SHP77 treated with DMSO at 0.1 percent for 48 hours (cell line): ENCODE measurements around the gene BCKDHB.
"Not testable (repeated sequence)": the region's sequence is repeated elsewhere in the genome, so short reads cannot be mapped to it uniquely, and the experiment has no call there.

Source experiments
- DNase-seq: peaks from one replicate; lab custom pipeline; 2025; lab: John Stamatoyannopoulos, UW

The BCKDHB gene

DNA sequence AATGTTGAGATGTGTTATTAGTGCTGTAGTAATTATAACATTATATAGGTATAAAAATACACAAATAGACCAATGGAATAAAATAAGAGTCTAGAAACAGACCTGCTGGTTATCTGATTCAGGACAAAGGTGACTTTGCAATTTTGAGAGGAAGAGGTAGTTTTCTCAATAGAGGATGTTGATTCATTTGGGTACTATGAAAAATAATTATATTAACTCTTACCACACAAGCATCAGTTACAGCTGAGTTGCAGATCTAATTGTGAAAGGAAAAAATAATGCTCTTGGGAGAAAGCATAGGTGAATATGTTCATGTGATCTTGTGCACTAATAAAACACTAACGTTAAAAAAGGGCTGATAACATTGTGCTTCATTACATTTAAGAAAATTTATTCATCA, 103.0 kb downstream of the BCKDHB start:
- DNase-seq: no peak

DNA sequence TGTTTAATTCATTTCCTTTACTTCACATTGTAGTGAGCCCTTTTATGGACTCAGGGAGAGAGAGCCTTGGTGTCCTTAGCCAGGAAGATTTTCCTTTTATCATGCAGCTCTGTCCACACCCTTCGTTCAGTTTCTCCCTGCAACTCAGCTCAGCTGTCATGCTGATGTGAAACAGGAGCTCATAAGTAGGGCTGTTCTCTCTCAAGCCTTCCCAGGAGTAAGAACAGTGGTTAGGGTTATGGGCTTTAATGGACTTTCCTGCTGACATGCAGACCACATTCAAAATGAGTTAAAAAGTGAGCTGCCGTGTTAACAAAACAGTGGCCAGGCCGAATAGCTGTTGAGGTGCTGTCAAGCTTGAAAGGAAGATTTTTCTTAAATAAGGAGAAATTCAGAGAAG, 104.1 kb downstream of the BCKDHB start:
- no peak for DNase-seq

DNA sequence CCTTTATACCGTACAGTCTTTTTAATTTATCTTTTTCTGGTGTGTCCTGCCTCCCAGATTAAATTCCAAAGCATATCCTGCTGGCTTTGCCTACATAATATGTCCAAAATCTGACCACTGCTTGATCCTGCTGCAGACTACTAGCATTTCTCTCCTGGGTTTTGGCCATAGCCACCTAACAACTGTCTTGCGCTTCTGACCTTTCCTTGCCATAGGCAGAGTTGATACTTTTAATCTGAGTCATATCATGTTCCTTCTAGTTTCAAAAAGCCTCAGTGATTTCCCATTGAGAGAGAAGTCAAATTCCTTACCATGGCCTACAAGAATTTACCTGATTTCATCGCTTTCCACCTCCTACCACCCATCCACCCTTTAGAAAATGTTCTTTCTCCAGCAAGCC, 104.8 kb downstream of the BCKDHB start:
- DNase-seq: no peak

DNA sequence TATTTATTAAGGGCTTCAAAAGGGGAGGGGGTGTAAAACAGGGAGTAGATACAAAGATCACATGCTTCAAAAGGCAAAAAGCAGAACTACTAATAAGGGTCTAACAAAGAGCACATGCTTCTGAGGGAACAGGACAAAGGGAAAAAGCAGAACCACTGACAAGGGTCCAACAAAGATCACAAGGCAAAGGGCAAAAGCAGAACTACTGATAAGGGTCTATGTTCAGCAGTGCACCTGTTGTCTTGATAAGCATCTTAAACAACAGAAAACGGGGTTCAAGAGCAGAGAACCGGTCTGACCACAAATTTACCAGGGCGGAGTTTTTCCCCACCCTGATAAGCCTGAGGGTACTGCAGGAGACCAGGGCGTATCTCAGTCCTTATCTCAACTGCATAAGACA, 105.4 kb downstream of the BCKDHB start:
- not testable (repeated sequence) for DNase-seq

DNA sequence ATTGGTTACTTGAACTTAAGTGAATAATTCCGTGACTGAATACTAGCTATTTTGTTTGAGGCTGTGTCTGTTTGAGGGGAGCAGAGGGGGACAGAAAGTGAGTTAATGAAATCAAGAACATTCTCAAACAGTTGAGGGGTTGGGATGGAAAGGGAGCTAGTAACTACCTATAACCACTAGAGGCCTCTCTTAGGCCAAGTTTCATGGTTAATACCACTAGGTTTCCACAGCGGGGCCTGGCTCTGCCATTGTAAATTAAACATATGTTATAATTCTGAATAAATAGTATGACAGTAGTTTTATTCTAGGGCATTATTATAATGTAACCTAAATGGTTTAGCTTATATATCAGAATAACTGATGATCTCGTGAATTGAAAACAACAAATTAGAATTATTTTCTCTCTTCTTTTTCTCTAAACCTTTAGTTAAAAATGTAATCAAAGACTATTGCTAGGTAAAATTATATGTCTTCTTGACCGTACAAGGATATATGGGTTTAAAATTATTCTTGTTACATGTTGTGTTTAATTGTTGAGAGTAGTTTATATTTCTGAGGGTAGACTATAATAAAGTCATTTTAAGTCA, 108.1 kb downstream of the BCKDHB start:
- DNase-seq: peak; percentile 9

DNA sequence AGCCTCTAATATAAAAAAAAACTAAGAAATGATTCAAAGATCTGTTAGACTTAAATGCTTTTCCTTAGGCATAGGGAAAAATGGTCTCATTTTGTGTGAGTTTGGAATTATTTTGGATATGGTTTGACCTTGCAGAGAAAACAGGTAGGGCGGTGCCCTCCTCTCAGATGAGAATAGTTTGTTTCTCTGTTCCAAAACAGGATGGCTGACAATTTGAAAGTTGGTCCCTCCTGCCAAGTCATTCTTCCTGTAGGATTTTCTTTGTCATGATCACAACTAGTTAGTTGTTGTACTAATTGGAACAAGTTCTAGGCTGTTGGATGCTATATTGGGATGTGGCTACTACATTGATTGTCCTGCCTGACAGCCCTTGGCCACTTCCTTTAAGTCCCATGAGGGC, 108.6 kb downstream of the BCKDHB start:
- DNase-seq: no peak

DNA sequence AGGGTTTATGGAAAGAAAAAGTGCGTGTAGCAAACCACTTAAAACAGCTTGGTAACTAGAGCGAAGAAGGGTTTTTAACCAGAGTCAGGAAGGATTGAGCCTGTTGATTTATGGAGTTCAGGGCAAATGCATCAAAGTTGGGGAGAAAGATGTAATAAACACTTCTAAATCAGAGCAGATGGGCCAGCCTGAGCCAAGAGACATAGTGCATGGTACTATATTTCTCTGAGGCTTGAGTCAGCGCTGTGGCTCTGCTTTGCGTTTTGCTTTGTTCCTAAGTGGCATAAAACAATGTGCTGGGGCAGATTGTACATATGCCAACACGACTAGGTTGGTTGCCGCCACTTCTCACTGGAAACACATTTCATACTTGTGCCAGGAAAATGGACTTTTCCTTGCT, 111.3 kb downstream of the BCKDHB start:
- no peak for DNase-seq

DNA sequence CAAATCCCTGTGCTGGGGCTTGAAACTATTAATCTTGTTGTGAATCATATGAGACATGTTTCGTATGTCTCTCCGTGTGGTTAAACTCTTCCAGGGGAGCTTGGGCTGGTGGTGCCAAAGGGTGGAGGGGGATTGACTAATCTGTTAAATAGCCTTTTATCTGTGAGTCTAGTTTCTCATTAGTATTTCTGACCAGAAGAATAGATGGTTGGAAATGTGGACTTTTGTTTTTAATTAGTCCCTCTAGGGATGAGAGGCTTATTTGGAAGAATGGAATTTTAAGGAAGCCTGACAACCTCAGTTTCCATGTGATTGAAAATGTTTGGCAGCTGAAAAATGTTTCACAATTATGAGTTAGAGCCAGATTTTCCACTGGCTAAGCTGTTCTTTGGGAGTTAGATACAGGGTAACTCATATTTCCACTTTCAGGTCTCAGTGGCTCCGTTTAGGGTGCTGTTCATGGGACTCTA, 117.3 kb downstream of the BCKDHB start:
- no peak for DNase-seq

DNA sequence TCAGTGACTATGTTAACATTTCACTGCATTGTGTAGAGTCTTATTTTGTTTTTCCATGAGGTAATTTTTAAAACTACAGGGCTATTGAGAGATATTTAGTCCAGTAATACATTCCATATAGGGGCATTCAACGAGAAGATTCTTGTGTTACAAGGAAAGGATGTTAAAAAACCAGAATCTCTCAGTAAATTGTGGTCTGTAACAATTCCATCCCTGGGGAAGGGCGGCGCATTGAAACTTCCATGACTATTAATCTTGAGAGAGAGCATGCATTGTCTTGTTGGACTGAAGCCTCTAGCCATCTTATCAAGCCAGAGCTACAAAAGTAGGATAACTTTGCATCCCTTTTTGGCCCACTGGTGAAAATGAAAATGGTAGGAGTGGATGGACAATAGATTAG, 119.7 kb downstream of the BCKDHB start:
- no peak for DNase-seq

DNA sequence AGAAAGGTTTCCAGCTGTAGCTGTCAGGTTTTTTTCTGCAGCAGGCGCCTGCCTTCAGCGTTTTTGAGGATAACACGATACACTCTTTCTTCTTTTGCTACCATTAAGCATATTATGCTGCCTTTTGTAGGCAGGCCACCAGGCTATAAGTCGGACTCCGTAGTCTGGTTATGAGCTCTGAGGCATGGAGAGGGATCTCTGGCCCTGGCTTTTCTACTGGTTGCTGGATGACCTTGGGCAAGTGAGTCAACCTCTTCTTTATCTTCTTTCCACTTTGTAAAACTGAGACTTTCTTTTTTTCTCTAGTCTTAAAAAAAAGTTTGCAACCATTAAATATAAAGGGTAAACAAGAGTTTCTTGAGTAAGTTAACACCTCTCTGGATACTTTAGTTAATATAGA, 120.2 kb downstream of the BCKDHB start:
- DNase-seq: no peak

DNA sequence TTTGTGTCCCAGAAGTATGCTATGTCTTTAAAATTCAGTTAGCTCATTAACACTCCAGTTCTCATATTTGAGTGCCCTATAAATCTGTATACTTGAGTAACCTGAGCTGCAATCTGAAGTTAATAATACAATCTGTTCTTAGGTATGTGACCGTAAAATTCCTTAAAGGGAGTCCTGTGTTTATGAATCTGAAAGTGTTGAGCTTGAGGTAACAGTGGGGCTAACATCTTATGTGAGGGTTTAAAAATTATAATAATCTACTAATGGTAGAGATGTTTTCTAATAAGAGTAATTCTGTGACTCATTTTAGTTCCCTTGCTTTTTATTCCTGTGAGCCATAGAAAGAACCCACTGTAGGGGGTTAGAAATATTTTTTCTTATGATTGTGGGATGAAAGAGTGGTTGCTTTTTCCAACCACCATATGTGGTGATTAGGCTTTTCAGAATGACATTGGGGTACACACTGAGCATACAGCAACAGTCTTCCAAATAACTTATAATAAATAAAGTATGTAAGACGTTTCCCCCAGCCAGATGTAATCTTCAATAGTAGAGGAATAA, 121.2 kb downstream of the BCKDHB start:
- no peak for DNase-seq

DNA sequence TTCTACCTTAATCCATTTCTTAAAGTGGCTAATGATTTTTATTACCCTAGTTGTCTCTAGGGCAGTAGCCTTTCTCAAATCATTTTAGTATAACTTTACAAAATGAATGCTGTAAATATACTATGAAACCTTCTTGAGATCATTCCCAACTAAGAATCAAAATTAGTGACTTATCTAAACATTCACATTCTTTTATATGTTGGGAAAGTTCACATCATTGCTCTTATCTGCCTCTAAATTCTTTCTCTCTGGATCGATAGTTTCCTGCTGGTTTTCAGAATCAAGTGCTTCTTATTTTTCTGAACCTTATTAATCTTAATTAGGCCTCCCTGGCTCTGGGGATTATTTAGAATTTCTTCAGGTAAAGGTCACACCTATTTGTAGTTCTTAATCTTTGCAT, 126.8 kb downstream of the BCKDHB start:
- DNase-seq: no peak

DNA sequence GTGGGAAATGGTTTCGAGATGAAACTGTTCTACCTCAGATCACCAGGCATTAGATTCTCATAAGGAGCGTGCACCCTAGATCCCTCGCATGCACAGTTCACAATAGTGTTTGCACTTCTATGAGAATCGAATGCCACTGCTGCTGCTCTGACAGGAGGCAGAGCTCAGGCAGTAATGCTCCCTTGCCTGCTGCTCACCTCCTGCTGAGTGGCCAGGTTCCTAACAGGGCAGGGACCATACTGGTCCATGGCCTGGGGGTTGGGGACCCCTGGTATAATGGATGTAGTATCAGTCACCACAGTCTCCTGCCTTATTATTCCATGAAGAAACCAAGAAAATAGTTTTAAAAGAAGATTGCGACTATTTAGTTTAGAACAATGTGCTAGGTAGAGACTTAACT, 127.5 kb downstream of the BCKDHB start:
- DNase-seq: no peak

DNA sequence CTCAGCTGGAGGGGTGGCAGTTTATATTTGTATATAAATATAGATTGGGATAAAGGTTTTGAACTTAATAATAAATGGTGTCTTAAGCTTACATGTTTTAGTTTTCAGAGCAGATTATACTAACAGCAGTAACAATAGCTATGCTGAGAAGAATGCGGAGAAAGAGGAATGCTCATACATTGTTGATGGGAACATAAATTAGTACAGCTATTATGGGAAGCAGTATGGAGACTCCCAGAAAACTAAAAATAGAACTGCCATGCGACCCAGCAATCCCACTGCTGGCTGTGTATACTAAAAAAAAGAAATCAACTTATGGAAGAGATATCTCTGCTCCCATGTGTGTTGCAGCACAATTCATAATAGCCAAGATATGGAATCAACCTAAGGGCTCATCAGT, 127.9 kb downstream of the BCKDHB start:
- DNase-seq: no peak

DNA sequence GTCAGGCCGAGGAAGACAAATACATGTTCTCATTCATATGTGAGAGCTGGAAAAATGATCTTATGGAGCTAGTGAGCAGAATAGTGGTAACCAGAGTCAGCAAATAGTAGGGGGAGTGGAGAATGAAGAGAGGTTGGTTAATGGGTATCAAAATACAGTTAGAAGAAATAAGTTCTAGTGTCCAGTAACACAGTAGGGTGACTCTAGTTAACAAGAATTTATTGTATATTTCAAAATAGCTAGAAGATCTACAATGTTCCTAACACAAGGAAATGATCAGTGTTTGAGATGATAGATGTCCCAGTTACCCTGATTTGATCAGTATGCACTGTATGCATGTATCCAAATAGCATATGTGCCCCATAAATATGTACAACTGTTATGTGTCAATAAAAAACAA, 128.4 kb downstream of the BCKDHB start:
- DNase-seq: no peak

DNA sequence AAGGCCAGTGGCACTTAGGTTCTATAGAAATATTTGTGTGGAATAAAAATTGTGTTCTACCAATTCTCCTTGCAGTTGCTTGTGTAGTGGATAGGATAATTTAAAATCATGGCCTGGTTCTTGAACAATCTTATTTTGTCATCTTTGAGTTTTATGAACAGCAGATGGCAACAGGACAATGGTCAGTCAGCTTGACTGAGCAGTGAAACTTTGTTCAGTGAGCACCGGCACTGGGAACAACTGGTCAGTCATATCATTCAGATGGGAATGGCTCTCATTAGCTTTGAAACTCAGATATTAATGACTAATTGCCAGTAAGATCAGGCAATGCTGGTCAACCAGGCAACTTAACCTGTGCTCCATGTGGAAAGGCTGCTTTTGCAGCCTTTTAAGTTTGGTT, 129.2 kb downstream of the BCKDHB start:
- DNase-seq: no peak

DNA sequence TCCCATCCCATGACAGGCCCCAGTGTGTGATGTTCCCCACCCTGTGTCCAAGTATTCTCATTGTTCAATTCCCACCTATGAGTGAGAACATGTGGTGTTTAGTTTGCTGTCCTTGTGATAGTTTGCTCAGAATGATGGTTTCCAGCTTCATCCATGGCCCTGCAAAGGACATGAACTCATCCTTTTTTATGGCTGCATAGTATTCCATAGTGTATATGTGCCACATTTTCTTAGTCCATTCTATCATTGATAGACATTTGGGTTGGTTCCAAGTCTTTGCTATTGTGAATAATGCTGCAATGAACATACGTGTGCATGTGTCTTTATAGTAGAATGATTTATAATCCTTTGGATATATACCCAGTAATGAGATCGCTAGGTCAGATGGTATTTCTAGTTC, 132.3 kb downstream of the BCKDHB start:
- not testable (repeated sequence) for DNase-seq

DNA sequence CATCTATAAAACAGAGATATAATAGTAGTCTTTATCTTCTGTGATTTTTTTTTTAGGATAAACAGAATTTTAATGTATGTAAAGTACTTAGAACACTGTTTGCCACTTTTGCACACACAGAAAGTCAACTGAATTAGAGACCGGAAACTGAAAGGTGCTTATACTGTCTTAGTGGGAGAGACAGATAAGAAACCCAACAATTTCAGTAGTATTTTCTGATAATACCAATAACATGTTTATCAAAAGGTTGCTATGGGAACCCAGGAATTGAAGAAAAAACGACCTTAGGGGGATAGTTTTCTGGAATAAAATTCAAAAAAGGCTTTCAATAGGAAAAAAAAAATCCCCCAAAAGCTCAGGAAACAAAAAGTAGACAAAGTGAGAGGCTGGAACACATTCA, 138.6 kb downstream of the BCKDHB start:
- DNase-seq: no peak

DNA sequence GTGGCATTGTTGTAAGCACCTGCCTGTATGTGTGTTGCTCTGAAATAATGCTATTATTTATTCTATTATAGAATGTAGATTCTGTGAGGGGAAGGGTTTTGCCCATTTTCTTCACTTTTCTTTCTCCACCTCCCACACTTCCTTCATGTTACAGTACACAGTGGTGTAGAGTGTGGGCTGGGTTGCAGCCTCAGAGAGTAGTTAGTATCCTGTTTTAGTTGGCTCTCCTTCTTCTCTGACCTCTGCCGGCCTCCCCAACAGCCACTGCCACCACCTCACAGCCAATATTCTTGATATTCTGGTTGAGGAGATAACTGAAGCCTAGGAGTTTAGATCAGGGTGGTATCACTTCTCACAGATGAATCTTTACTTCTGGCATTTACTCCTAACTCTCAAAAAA, 143.4 kb downstream of the BCKDHB start:
- DNase-seq: no peak

DNA sequence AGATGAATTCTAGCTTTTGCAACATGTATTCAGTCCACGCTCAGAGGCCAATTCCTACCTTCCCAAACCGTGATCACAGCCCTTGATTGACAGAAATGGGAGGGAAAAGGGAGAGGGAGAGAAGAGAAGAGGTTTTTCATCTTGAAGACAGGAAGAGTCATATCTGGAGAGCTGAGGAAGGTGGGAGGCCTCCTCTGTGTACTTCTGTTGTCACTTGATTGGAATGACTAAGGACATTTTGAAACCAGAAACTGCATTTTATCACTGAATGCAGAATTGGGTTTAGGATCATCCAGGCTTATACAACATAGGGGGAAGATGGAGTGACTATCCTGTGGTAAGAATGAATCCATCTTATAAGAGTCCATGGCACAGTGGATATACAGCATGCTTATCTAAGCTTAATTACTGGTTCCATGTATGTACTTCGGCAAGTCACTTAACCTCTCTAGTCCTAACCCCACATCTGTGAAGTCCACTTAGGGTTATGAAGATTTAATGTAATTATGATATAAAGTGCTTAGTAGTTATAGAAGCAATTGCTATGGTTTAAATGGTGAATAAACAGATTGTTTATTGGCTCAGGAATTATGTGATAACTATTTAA, 144.0 kb downstream of the BCKDHB start:
- no peak for DNase-seq

DNA sequence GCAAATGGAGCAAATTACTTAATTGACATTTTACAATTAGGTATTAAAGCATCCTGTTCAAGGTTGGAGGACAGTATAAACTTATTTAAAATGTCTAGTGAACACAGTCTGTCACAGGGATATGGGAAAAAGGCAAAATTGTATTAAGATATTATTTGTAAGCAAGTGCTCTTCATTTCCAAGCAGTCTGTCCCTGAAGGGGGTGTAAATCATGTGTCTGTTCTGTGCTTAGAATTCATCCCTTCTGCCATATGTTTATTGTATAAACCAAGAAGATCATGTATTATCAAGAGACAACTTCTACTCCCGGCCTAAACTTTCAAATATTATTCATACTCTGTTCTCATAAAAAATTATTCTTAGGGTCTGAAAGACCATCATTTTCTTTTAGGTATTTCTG, 144.8 kb downstream of the BCKDHB start:
- no peak for DNase-seq

DNA sequence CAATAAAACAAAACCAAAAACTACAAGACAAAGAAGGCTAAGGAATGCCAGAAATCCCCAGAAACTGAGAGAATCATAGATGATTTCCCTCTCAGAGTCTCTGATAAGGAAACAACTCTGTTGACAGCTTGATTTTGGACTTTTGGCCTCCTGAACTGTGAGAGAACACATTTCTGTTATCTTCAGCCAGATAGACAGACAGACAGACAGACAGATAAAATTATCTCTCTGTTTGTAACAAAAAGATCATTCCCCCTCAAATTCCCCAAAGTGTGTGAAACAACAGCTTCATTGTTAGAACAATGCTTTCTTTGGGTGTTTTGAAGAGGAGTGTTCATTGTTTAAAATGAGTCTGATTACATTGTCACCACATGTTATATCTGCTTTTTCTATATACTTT, 148.2 kb downstream of the BCKDHB start:
- DNase-seq: no peak

DNA sequence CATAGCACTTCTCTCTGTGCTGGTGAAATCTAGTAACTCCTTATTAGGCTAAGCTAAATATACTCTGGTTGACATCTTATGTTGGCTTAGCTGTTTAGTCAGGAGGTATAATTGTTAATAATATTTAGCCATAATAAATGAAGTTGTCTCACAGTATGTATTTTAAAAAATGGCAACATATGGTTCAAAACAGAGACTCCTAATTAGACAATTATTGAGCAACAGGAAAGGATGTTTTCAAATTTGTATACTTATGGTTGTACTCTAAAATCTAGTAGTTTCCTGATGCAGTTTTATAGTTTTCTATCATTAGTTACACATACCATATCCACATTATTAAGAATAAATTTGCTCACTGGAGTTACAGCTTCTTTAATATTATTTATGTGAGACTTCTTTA, 150.2 kb downstream of the BCKDHB start:
- DNase-seq: no peak

DNA sequence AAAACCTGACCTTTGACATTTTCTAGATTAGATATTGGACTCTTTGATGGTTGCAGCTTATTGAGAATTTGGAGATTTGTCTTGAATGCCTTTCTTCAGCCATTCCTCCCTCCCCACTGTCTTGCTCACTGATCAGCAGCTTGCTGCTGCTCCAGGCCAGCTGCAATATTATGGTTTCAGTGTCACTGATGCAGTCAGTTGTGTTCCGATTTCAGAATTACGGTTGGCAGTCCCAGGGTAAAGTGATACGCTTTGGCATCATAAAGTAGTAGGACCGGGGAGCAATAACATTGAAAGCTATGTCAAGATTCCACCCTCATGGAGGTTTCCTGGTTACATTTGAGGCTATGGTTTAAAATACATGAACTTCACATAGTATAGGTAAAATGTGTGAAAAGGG, 152.6 kb downstream of the BCKDHB start:
- DNase-seq: no peak
